GM23248 (cell line): ENCODE measurements around the gene STARD8.

ENCODE experiments used
- EZH2 ChIP-seq: fragments of 200-600 bp; sonication (generic); IDR thresholded peaks from 2 replicates; pipeline ENCODE4 v1.6.1; 2018; ENCODE audit warnings: antibody characterized with exemption, mild to moderate bottlenecking; ENCODE audit not compliant: insufficient read depth, poor library complexity, severe bottlenecking
- EZH2phosphoT487 ChIP-seq: fragments of 200-600 bp; sonication (generic); IDR thresholded peaks from 2 replicates; pipeline ENCODE4 v1.6.1; 2018; ENCODE audit warnings: antibody characterized with exemption, moderate library complexity, mild to moderate bottlenecking, low read depth; ENCODE audit not compliant: insufficient read depth

DNA sequence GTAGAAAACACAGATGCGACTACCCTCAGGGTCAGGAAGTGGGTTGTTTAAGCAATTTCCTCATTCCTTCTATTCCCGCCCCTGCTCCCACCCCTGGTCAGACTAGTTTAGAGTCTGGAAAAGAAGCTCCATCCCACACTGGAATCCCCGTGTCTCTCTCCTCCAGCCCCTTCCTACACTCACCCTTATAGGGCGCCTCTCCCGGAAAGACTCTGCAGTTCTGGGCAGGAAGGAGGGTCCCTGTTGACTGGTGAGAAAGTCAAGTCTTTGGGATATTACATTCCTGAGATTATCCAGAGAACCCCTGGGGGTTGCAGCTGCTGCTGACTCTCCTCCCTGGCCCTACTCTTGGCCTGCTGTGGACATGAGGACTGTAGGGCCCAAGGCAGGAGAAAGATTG, 11.9 kb downstream of the STARD8 start:
- no peak for TF ChIP-seq EZH2
- TF ChIP-seq EZH2phosphoT487 = no peak
